Measurements from ENCODE around the gene NEDD9. TPM values are rescaled to one million over a fixed set of nuclear protein-coding genes. Genes with fewer than 3 reads are reported as not detected.

The NEDD9 gene
- total and polyA plus RNA-seq, 4 donors: 7.5 to 16.8 (median 11.7) TPM

DNA sequence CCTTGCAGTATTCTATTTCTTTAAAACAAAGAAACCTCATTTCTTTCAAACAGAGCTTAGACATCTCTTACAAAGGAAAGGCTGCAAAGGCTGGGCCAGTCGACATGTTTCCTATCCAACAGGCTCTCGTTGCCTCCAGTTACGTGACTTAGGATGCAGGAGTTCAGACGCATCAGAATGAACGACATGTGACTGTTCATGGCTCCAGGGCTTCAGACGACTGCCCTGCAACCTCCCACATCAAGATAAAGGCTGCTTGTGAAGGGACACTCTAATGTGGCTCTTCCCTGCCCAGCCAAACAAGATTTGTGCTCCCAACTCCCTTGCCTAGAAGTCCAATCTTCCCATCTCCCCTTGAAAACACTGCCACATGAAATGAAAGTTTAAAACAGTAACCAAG lies 14.3 kb upstream of the NEDD9 start:
- no peak for DNase-seq (ENCODE audit: low spot score)
- Histone ChIP-seq H3K9ac (ENCODE audit: low read depth in 1 of 2, low read length in 2 of 2) (no peak overlapping the region), H3K4me3 (ENCODE audit: low read depth in 1 of 3, low read length in 3 of 3) (no peak overlapping the region), H3K36me3 (ENCODE audit: control insufficient read depth in 4 of 4, insufficient read depth in 3 of 4, low read depth in 1 of 4, low read length in 3 of 4) (no peaks in the 10 kb centered on the region), H3K9me3 (ENCODE audit: control insufficient read depth in 4 of 4, low read length in 3 of 4) (peaks cover 0 to 3% (median under 1%) of the 10 kb centered on the region in 4 donors), H3K4me1 (ENCODE audit: control insufficient read depth in 4 of 4, insufficient read depth in 4 of 4, low read length in 3 of 4) (no peaks in the 10 kb centered on the region), H3K27ac (ENCODE audit: low read depth in 1 of 2, low read length in 2 of 2) (no peak overlapping the region), H3K27me3 (ENCODE audit: control insufficient read depth in 4 of 4, insufficient read depth in 4 of 4, low read length in 3 of 4) (no peaks in the 10 kb centered on the region)
- TF ChIP-seq HNF4A (conservative IDR thresholded peaks at IDR 0.05) (no peak), NR2F2 (IDR thresholded peaks at IDR 0.05) (no peak), GABPA (IDR thresholded peaks at IDR 0.05 in 1 of 2, conservative IDR thresholded peaks at IDR 0.05 in 1 of 2) (no peak), SP1 (IDR thresholded peaks at IDR 0.05) (no peak), RAD21 (IDR thresholded peaks at IDR 0.05) (no peak), TAF1 (conservative IDR thresholded peaks at IDR 0.05) (no peak), YY1 (IDR thresholded peaks at IDR 0.05) (no peak), ATF3 (IDR thresholded peaks at IDR 0.05) (no peak), MAX (IDR thresholded peaks at IDR 0.05) (no peak), FOXA2 (IDR thresholded peaks at IDR 0.05) (no peak), EGR1 (IDR thresholded peaks at IDR 0.05; ENCODE audit: low read depth in 2 of 2) (no peak), HNF4G (IDR thresholded peaks at IDR 0.05) (no peak), FOXA1 (IDR thresholded peaks at IDR 0.05) (no peak), JUND (IDR thresholded peaks at IDR 0.05) (no peak), RXRA (IDR thresholded peaks at IDR 0.05) (no peak)
- TF ChIP-seq, protein P1, sequence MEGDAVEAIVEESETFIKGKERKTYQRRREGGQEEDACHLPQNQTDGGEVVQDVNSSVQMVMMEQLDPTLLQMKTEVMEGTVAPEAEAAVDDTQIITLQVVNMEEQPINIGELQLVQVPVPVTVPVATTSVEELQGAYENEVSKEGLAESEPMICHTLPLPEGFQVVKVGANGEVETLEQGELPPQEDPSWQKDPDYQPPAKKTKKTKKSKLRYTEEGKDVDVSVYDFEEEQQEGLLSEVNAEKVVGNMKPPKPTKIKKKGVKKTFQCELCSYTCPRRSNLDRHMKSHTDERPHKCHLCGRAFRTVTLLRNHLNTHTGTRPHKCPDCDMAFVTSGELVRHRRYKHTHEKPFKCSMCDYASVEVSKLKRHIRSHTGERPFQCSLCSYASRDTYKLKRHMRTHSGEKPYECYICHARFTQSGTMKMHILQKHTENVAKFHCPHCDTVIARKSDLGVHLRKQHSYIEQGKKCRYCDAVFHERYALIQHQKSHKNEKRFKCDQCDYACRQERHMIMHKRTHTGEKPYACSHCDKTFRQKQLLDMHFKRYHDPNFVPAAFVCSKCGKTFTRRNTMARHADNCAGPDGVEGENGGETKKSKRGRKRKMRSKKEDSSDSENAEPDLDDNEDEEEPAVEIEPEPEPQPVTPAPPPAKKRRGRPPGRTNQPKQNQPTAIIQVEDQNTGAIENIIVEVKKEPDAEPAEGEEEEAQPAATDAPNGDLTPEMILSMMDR (IDR thresholded peaks at IDR 0.05; ENCODE audit: low read depth, low read length, missing input control): no peak
- TF ChIP-seq, protein P2, sequence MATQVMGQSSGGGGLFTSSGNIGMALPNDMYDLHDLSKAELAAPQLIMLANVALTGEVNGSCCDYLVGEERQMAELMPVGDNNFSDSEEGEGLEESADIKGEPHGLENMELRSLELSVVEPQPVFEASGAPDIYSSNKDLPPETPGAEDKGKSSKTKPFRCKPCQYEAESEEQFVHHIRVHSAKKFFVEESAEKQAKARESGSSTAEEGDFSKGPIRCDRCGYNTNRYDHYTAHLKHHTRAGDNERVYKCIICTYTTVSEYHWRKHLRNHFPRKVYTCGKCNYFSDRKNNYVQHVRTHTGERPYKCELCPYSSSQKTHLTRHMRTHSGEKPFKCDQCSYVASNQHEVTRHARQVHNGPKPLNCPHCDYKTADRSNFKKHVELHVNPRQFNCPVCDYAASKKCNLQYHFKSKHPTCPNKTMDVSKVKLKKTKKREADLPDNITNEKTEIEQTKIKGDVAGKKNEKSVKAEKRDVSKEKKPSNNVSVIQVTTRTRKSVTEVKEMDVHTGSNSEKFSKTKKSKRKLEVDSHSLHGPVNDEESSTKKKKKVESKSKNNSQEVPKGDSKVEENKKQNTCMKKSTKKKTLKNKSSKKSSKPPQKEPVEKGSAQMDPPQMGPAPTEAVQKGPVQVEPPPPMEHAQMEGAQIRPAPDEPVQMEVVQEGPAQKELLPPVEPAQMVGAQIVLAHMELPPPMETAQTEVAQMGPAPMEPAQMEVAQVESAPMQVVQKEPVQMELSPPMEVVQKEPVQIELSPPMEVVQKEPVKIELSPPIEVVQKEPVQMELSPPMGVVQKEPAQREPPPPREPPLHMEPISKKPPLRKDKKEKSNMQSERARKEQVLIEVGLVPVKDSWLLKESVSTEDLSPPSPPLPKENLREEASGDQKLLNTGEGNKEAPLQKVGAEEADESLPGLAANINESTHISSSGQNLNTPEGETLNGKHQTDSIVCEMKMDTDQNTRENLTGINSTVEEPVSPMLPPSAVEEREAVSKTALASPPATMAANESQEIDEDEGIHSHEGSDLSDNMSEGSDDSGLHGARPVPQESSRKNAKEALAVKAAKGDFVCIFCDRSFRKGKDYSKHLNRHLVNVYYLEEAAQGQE (IDR thresholded peaks at IDR 0.05): no peak
- TF ChIP-seq, protein P3, sequence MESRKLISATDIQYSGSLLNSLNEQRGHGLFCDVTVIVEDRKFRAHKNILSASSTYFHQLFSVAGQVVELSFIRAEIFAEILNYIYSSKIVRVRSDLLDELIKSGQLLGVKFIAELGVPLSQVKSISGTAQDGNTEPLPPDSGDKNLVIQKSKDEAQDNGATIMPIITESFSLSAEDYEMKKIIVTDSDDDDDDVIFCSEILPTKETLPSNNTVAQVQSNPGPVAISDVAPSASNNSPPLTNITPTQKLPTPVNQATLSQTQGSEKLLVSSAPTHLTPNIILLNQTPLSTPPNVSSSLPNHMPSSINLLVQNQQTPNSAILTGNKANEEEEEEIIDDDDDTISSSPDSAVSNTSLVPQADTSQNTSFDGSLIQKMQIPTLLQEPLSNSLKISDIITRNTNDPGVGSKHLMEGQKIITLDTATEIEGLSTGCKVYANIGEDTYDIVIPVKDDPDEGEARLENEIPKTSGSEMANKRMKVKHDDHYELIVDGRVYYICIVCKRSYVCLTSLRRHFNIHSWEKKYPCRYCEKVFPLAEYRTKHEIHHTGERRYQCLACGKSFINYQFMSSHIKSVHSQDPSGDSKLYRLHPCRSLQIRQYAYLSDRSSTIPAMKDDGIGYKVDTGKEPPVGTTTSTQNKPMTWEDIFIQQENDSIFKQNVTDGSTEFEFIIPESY (IDR thresholded peaks at IDR 0.05): no peak
- 92% methylated on average over 6 of the region's 6 CpGs for WGBS

All from liver (tissue), 9 donors.